ENCODE results near the gene ANKRD40. TPM values are rescaled to one million over a fixed set of nuclear protein-coding genes. Genes with fewer than 3 reads are reported as not detected.
A peak's percentile ranks its signal among the peaks of the same experiment; 100 is the strongest.

ANKRD40 gene
- total RNA-seq, 1 experiment from 2014 or later, result 72.0 TPM

GRCh38 chr17:50658616-50659015 is 49.1 kb downstream of the ANKRD40 start:
- no peak overlapping the region for H2AFZ ChIP-seq (ENCODE audit: low read depth, low read length, poor library complexity, severe bottlenecking)
- H4K20me1 ChIP-seq (ENCODE audit: insufficient read depth), result no peaks in the 10 kb centered on the region
- peak; percentile 36; the same call in 1 of the 2 replicates for TF ChIP-seq ZFX (IDR thresholded peaks at IDR 0.05)
- no peak for TF ChIP-seq ZNF274 (IDR thresholded peaks at IDR 0.05; ENCODE audit: low read depth, low read length)
- H3K36me3 ChIP-seq (ENCODE audit: control insufficient read depth in 1 of 2, insufficient read depth in 2 of 2, low read length in 2 of 2), result no peaks in the 10 kb centered on the region
- DNase-seq (ENCODE audit: low read depth, low spot score) (no peak), ATAC-seq (no peak)
- no peaks in the 10 kb centered on the region for H3K79me2 ChIP-seq (ENCODE audit: insufficient read depth, low read length)
- H3K27me3 ChIP-seq (ENCODE audit: insufficient read depth, low read length), result no peaks in the 10 kb centered on the region
- H3K4me3 ChIP-seq (replicated peaks in 1 of 2; ENCODE audit: low read depth in 1 of 2, low read length in 2 of 2), result no peak overlapping the region
- H3K27ac ChIP-seq (ENCODE audit: low read depth, low read length), result no peak overlapping the region; the same call in 1 of the 2 replicates
- H3K4me1 ChIP-seq (ENCODE audit: control insufficient read depth in 1 of 2, insufficient read depth in 2 of 2, low read length in 2 of 2), result peaks cover 57 to 71% of the 10 kb centered on the region in 2 experiments
- H3K9ac ChIP-seq (ENCODE audit: low read length), result peak overlapping the region; percentile 3; the same call in 1 of the 2 replicates
- ChIA-PET RAD21 (ENCODE audit: low non-redundant PET in 1 of 2, low total read pairs in 2 of 2, uncharacterized antibody in 2 of 2, unreplicated experiment in 2 of 2) (interaction anchor here in 1 of 2 experiments (0.9 kb wide), 1 partner anchor 28 kb away, joined by 3 read pairs; no protein-coding TSS in a partner anchor), CTCF (no interaction called here), POLR2A (interaction anchor here (1.5 to 6.0 kb wide), 2 partner anchors 12 to 21 kb away, joined by 3 to 59 read pairs; no protein-coding TSS in a partner anchor)
- H3K9me2 ChIP-seq (ENCODE audit: insufficient read depth), result no peaks in the 10 kb centered on the region
- intact Hi-C loops (cut with micrococcal nuclease), result no loop called here
- BruUV-seq (replicated peaks), result no TSS peak
- no peaks in the 10 kb centered on the region for H3K9me3 ChIP-seq (ENCODE audit: control insufficient read depth in 1 of 2, insufficient read depth in 1 of 2, low read depth in 1 of 2, low read length in 2 of 2)
- H3K4me2 ChIP-seq (ENCODE audit: low read length), result no peak overlapping the region

GRCh38 chr17:50657627-50658026 is 50.1 kb downstream of the ANKRD40 start:
- Histone ChIP-seq H3K79me2 (ENCODE audit: insufficient read depth, low read length) (no peaks in the 10 kb centered on the region), H3K9ac (ENCODE audit: low read length) (no peak overlapping the region), H3K4me3 (replicated peaks in 1 of 2; ENCODE audit: low read depth in 1 of 2, low read length in 2 of 2) (no peak overlapping the region), H3K4me1 (ENCODE audit: control insufficient read depth in 1 of 2, insufficient read depth in 2 of 2, low read length in 2 of 2) (peaks cover 47 to 61% of the 10 kb centered on the region in 2 experiments), H3K36me3 (ENCODE audit: control insufficient read depth in 1 of 2, insufficient read depth in 2 of 2, low read length in 2 of 2) (no peaks in the 10 kb centered on the region), H3K27ac (ENCODE audit: low read depth, low read length) (no peak overlapping the region), H3K4me2 (ENCODE audit: low read length) (0 out of 2 replicates have a peak overlapping the region, but pooled peaks have one; percentile 14), H3K27me3 (ENCODE audit: insufficient read depth, low read length) (no peaks in the 10 kb centered on the region), H3K9me3 (ENCODE audit: control insufficient read depth in 1 of 2, insufficient read depth in 1 of 2, low read depth in 1 of 2, low read length in 2 of 2) (no peaks in the 10 kb centered on the region), H3K9me2 (ENCODE audit: insufficient read depth) (no peaks in the 10 kb centered on the region), H4K20me1 (ENCODE audit: insufficient read depth) (no peaks in the 10 kb centered on the region), H2AFZ (ENCODE audit: low read depth, low read length, poor library complexity, severe bottlenecking) (no peak overlapping the region)
- RAD21 ChIA-PET (ENCODE audit: low non-redundant PET in 1 of 2, low total read pairs in 2 of 2, uncharacterized antibody in 2 of 2, unreplicated experiment in 2 of 2), result no interaction called here
- CTCF ChIA-PET, result interaction anchor here (1.1 kb wide), 1 partner anchor 27 kb away, joined by 4 read pairs; no protein-coding TSS in a partner anchor
- TF ChIP-seq POLR2A (IDR thresholded peaks at IDR 0.05; ENCODE audit: borderline replicate concordance, extremely low read depth, insufficient read depth, insufficient read length) (no peak), CTCF (IDR thresholded peaks at IDR 0.05 in 2 of 3, conservative IDR thresholded peaks at IDR 0.05 in 1 of 3; ENCODE audit: borderline replicate concordance in 1 of 3, insufficient read depth in 1 of 3, low read depth in 2 of 3, low read length in 2 of 3) (no peak), EZH2phosphoT487 (IDR thresholded peaks at IDR 0.05; ENCODE audit: borderline replicate concordance) (no peak), YY1 (IDR thresholded peaks at IDR 0.05; ENCODE audit: extremely low read depth, insufficient replicate concordance, low read depth, low read length) (no peak), ZFX (IDR thresholded peaks at IDR 0.05) (no peak), FOSL1 (IDR thresholded peaks at IDR 0.05; ENCODE audit: low read depth) (no peak), ELF1 (IDR thresholded peaks at IDR 0.05; ENCODE audit: borderline replicate concordance, low read depth) (no peak), SP1 (IDR thresholded peaks at IDR 0.05; ENCODE audit: low read depth) (no peak), CEBPB (IDR thresholded peaks at IDR 0.05; ENCODE audit: low read depth) (no peak)
- no TSS peak for BruUV-seq (replicated peaks)
- intact Hi-C loops (cut with micrococcal nuclease), result no loop called here
- POLR2A ChIA-PET, result interaction anchor here (1.5 to 6.0 kb wide), 2 partner anchors 11 to 20 kb away, joined by 3 to 59 read pairs; no protein-coding TSS in a partner anchor
- DNase-seq (ENCODE audit: low read depth, low spot score) (no peak), ATAC-seq (no peak)
